Measurements from ENCODE around the gene ABCB4. TPM values are rescaled to one million over a fixed set of nuclear protein-coding genes. Genes with fewer than 3 reads are reported as not detected.

The ABCB4 gene
- polyA plus RNA-seq, 3 donors, result 0.06 to 0.27 TPM; not detected in 1

DNA sequence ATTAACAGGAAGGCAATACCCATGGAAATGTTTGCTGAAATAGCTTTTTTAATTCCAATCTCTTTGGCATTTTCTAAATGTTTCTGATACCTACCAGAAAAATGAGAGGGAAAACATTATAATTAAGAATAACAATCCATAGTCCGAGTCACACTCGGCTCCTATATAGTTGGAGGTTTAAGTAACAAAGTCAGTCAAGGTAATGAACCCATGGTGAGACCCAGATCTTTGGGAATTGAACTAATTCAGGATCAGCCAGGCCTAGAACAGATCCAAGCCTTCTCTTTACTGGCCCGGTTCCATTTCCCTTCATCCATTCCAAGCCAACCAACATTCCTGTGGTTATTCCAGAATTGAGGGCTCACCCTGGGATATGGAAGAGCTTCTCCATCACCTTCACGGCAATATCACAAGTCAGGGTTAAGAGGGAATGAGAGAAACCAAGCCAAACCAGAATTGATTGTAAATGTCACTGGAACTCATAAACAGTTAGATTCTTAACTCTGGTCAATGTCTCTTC lies 28.3 kb downstream of the ABCB4 start:
- no peak overlapping the region for H3K27ac ChIP-seq (ENCODE audit: low read depth, low read length)
- WGBS, 3 donors, result 77 to 87% (median 86%) methylated on average over 4 of the region's 4 CpGs

GRCh38 chr7:87445897-87446296 lies 29.6 kb downstream of the ABCB4 start:
- H3K27ac ChIP-seq (ENCODE audit: low read depth, low read length), result no peak overlapping the region
- 51 to 73% (median 67%) methylated on average over 4 of the region's 4 CpGs for WGBS, 3 donors

- H3K27ac ChIP-seq (ENCODE audit: low read depth, low read length), result no peak overlapping the region
Measured at GRCh38 chr7:87435546-87435945, 39.9 kb downstream of the ABCB4 start.

DNA sequence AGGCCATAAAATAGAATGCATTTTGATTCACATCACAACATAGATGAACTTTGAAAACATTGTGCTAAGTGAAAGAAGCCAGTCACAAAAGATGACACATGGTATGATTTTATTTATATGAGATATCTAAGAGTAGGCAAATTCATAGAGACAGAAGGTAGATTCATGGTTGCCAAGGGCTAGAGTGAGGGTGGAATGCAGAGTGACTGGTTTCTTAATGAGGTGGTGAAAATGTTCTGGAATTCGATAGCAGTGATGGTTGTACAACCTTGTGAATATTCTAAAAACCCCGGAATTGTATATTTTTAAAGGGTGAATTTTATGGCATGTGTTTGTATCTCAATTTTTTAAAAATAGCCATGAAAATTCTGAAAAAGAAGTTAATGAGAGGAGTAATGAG lies 42.9 kb downstream of the ABCB4 start:
- 78 to 95% (median 92%) methylated on average over 2 of the region's 2 CpGs for WGBS, 3 donors
- no peak overlapping the region for H3K27ac ChIP-seq (ENCODE audit: low read depth, low read length)

GRCh38 chr7:87427288-87427687 lies 48.2 kb downstream of the ABCB4 start:
- no peak overlapping the region for H3K27ac ChIP-seq (ENCODE audit: low read depth, low read length)
- WGBS, 3 donors, result 70 to 84% (median 80%) methylated on average over 3 of the region's 3 CpGs

GRCh38 chr7:87426160-87426559 lies 49.3 kb downstream of the ABCB4 start:
- H3K27ac ChIP-seq (ENCODE audit: low read depth, low read length), result no peak overlapping the region
- WGBS, 3 donors, result 77 to 87% (median 85%) methylated on average over 3 of the region's 3 CpGs

DNA sequence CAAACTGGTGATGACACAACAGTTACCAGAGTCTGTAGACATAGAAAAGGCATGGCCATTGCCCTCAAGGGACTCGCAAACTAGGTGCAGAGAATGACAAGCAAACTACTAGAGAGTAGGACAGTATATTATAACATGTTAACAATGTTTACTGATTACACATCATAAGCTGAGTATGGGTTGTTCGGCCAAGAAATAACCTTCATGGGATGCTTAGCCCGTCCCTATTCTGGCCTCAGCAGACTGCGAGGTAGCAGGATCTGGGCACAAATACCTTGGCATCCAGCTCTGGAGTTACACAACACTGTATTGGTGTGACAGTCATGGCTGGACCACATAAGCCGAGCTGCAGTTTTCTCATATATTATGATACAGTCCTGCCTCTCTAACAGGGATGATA lies 51.4 kb downstream of the ABCB4 start:
- no peak overlapping the region for H3K27ac ChIP-seq (ENCODE audit: low read depth, low read length)
- WGBS, 3 donors, result 78 to 89% (median 86%) methylated on average over 5 of the region's 5 CpGs

DNA sequence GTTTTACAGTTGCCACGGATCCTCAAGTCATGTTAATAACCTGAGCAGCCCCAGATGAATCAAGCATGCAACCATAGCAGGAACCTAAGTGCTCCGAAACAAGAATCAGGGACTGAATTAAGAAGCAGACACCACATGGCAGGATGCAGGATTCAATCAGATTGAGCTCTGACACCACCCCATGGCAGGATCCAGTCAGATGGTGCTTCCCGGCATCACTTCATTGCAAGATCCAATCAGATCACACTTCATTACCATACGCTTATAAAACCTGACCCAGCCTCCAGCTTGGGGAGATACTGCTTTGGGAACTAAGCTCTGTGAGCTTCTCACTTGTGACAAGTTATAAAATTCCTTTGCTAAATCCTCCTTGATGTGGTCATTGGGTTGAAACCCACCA lies 55.3 kb downstream of the ABCB4 start:
- H3K27ac ChIP-seq (ENCODE audit: low read depth, low read length), result no peak overlapping the region
- WGBS, 3 donors, result 77 to 88% (median 85%) methylated on average over 4 of the region's 4 CpGs

DNA sequence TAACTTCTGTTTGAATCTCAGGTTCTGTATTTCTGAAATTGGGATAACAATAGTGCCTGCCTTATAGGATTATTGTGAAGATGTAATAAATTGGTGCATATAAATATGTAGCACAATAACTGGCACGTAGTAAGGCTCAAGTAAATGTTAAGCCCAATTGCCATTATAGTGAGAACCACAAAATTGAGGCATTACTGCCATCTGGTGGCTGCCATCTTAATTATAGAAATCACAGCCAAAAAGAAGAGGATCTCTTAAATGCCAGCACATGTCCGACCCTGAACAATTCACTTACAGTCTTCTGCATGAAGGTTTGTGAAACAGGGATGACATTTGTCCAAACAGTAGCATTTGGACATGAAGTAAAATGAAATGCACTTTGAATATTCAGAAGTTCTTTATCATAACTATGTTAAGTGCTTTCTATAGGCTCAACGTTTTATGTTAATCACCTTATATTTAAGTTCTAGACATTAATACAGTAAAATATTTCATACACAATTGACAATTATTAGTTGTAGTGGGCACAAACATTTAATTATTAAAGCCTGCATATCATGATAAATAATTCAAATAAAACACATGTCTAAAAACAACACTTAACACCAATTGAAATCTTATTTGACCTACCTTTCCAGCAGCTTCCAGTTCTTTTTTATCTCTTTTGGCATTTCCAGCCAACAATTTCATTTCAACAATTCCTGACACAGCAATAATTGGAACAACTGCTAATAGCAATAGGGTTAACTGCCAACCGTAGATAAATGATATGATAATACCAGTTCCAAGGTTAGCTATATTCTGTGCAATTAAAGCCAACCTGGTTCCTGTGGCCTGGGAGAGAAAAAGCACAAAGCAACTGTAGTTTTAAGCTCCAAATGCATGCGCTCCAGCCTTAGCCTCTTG lies 58.5 kb downstream of the ABCB4 start:
- 35 to 52% (median 49%) methylated on average over 5 of the region's 5 CpGs for WGBS, 3 donors

GRCh38 chr7:87414794-87415188 lies 60.7 kb downstream of the ABCB4 start:
- WGBS, 3 donors, result 43 to 88% (median 76%) methylated on average over 2 of the region's 2 CpGs
- no peak overlapping the region for H3K27ac ChIP-seq (ENCODE audit: low read depth, low read length)

More for the DNA sequence above, 58.5 kb downstream of the ABCB4 start:
- H3K27ac ChIP-seq (ENCODE audit: low read depth, low read length), result no peak overlapping the region

DNA sequence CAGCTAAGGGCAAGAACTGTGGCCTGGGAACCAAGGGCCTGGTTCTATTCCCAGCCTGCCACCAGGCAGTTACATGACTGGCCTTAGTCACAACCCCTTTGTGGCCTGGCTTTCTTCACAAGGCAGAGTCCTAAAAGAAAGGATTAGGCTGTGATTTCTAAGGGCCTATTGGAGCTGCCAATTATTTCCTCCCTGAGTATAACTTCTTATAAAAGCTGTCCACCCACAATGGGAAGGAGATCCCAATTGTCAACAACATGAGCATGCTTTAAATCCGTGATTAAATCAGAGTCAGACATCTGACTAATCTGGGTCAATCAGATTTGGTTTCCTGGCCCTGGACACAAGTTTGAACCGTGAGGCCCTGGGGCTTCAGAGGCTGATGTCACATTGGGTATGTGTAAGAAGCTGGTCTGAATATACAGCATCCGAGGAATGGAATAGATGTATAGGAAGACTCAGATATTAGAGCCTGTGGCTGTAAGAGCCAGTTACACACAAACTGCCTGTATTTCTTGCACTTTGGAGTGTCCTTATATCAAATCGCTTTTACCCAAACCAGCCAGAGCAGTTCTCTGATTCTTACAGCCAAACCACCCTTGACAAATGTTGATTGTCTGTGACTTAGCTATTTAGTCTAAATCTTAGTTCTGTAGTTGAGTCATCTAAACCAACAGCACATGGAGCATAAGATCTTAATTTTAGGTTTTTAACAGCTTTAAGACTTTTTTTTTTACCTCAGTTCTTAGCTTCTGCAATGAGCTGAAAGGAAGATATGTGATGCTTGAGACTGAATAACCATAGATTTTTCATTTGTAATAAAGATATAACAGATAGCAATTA lies 61.3 kb downstream of the ABCB4 start:
- H3K27ac ChIP-seq (ENCODE audit: low read depth, low read length), result no peak overlapping the region
- WGBS, 3 donors, result 60 to 70% (median 69%) methylated on average over 4 of the region's 4 CpGs

DNA sequence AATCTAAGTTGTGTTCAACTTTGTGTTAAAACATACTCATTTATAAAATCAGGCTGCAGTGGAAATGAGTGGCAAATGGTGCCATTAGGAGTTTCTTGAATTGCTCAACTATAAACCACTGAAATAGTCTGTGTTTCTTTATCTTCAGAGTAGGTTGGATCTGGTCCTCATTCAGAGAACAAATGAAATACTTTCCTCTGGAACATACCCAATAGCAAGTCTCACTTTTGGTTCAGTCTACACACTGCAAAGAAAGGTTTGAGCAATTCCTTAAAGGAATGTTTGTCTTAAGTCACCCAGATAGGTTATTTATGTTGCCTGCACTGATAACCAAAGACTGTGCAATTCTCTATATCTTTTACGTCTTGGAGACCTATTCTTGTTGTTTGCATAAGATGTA lies 62.5 kb downstream of the ABCB4 start:
- 47 to 89% (median 85%) methylated on average over 1 of the region's 1 CpG for WGBS, 3 donors
- H3K27ac ChIP-seq (ENCODE audit: low read depth, low read length), result no peak overlapping the region

DNA sequence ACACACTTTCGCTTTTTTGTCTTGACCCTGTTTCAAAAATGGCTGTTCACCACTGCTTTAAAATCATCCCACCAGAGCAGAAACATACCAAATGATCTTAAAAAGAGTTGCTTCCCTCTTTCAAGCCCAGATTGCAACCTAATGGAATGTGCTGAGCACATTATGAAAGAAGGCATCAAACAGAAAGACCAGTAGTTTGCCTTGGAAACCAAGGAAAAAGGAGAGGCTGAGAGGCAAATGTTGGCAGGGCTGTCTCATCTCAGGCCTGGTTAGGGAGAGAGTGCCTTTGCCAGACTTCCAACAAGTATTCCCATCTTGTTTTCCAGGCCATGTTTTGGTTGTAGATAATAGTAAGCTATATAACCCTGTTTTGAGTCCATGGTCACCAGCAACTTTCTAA lies 64.3 kb downstream of the ABCB4 start:
- no peak overlapping the region for H3K27ac ChIP-seq (ENCODE audit: low read depth, low read length)
- 93 to 97% (median 93%) methylated on average over 1 of the region's 1 CpG for WGBS, 3 donors

DNA sequence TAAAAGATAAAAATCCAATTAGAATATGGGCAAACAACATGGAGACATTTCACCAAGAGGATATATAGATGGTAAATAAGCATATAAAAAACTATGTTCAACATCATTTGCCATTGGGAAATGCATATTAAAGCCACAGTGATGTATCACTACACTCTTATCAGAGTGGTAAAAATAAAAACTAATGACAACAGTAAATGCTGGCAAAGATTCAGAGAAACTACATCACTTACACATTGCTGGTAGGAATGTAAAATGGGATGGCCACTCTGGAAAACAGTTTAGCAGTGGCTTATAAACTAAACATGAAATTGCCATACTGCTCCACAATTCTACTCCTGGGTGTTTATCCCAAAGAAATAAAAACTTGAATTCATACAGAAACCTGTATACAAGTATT lies 70.8 kb downstream of the ABCB4 start:
- H3K27ac ChIP-seq (ENCODE audit: low read depth, low read length), result no peak overlapping the region

DNA sequence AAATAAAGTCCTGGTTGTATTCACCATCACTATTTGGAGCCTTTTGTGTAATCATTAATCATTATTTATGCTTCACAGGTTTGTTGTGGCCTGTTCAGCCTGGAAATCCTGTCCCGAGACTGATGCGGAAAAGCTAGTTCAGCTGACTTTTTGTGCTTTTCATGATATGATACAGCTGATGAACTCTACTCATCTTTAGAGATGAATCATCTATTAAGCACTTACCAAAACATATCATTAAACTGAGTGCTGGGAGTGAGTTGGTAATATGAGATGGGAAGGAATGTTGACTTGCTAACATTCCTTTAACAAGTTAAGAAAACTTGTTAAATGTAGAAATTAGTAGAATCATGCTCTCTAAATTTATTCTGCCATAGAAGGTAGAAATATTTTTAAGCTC lies 77.0 kb downstream of the ABCB4 start:
- 88 to 95% (median 94%) methylated on average over 2 of the region's 2 CpGs for WGBS, 3 donors

GRCh38 chr7:87395442-87396020 lies 79.9 kb downstream of the ABCB4 start:
- 83 to 91% (median 87%) methylated on average over 1 of the region's 1 CpG for WGBS, 3 donors
- no peak overlapping the region for H3K27ac ChIP-seq (ENCODE audit: low read depth, low read length)

More for the DNA sequence above, 77.0 kb downstream of the ABCB4 start:
- no peak overlapping the region for H3K27ac ChIP-seq (ENCODE audit: low read depth, low read length)

DNA sequence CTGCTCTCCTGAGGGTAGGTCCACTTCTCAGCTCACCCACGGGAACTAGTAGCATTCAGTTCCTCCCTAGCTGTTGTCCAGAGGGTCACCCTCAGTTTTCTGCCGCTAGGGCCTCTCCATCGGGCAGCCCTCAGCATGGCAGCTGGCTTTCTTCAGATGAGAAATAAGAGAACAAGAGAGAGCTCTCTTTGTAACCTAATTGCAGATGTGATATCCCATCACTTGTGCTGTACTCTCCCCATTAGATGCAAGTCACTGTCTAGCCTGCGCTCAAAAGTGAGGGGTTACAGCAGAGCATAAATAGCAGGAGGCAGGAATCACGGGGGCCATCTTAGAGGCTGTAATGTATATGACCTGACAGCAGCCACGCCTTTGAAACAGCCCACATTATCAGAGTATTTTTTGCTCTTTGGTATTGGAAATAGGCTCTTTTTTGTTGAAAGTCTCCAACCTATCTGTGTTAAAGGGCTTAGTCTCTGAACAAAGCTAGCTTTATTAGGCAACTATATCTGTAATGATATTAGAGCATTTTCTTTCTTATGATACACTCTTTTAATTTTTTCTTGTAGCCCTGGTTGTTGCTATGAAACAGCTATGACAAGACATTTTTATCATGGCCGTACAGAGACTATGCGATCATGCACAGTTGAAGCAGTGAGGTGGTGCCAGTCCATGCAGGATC lies 84.3 kb downstream of the ABCB4 start:
- WGBS, 3 donors, result 90 to 94% (median 91%) methylated on average over 8 of the region's 8 CpGs
- H3K27ac ChIP-seq (ENCODE audit: low read depth, low read length), result no peak overlapping the region

- no peak overlapping the region for H3K27ac ChIP-seq (ENCODE audit: low read depth, low read length)
- 81 to 91% (median 88%) methylated on average over 5 of the region's 5 CpGs for WGBS, 3 donors
Measured at GRCh38 chr7:87380905-87381304, 94.6 kb downstream of the ABCB4 start.

Measured in adipose tissue (tissue), 3 donors.